ENCODE measurements around the gene WWOX. TPM values are rescaled to one million over a fixed set of nuclear protein-coding genes. Genes with fewer than 3 reads are reported as not detected.

The WWOX gene
- total RNA-seq, 6 experiments from 2014 or later: 0.46 to 3.4 (median 1.3) TPM

- Mint-ChIP-seq H3K4me1 (ENCODE audit: low read depth) (no peaks in the 10 kb centered on the region), H3K9me3 (peaks cover 53% of the 10 kb centered on the region), H3K27ac (no peak overlapping the region), H3K36me3 (ENCODE audit: low read depth) (no peaks in the 10 kb centered on the region; the same call in 1 of the 2 replicates), H3K27me3 (ENCODE audit: insufficient read depth) (peaks cover 2% of the 10 kb centered on the region; the same call in 1 of the 2 replicates), H3K4me3 (no peak overlapping the region)
- no peak for DNase-seq
- no peak for TF ChIP-seq CTCF (IDR thresholded peaks at IDR 0.05)
Measured at GRCh38 chr16:78842950-78843349, 743.5 kb downstream of the WWOX start.

- H3K27ac Mint-ChIP-seq: no peak overlapping the region
- DNase-seq: no peak
- no peaks in the 10 kb centered on the region for H3K4me1 Mint-ChIP-seq (ENCODE audit: low read depth)
- H3K9me3 Mint-ChIP-seq: peaks cover 54% of the 10 kb centered on the region
- no peak for TF ChIP-seq CTCF (IDR thresholded peaks at IDR 0.05)
- no peaks in the 10 kb centered on the region; the same call in 1 of the 2 replicates for H3K36me3 Mint-ChIP-seq (ENCODE audit: low read depth)
- H3K27me3 Mint-ChIP-seq (ENCODE audit: insufficient read depth): peaks cover 2% of the 10 kb centered on the region; the same call in 1 of the 2 replicates
- no peak overlapping the region for H3K4me3 Mint-ChIP-seq
Measured at GRCh38 chr16:78843978-78844377, 744.5 kb downstream of the WWOX start.

GRCh38 chr16:78844682-78845081, 745.2 kb downstream of the WWOX start:
- no peak for TF ChIP-seq CTCF (IDR thresholded peaks at IDR 0.05)
- no peaks in the 10 kb centered on the region for H3K4me1 Mint-ChIP-seq (ENCODE audit: low read depth)
- peaks cover 56% of the 10 kb centered on the region for H3K9me3 Mint-ChIP-seq
- H3K36me3 Mint-ChIP-seq (ENCODE audit: low read depth): no peaks in the 10 kb centered on the region; the same call in 1 of the 2 replicates
- no peak overlapping the region for H3K27ac Mint-ChIP-seq
- no peak overlapping the region for H3K4me3 Mint-ChIP-seq
- no peak for DNase-seq
- peaks cover 3% of the 10 kb centered on the region; the same call in 1 of the 2 replicates for H3K27me3 Mint-ChIP-seq (ENCODE audit: insufficient read depth)

DNA sequence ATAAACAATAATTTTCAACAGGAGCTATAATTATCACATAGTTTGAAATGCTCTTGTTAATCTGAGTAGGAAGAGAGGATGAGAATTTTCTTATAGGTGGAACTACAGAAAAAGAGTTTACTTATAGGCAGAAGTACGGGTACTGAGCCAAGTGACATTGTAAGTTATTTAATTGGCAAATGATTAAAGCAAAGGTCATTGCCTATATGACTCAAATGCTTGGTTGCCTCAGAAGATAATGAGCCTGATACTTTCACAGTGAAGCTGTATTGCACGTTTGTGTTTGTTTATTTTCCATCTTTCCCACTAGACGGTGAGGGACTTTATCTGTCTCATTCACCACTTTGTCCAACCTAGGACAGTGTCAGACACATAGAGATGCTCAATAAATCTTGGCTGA, 751.8 kb downstream of the WWOX start:
- Mint-ChIP-seq H3K36me3 (ENCODE audit: low read depth) (no peaks in the 10 kb centered on the region), H3K4me1 (ENCODE audit: low read depth) (no peaks in the 10 kb centered on the region), H3K9me3 (peaks cover 38% of the 10 kb centered on the region), H3K27ac (no peak overlapping the region), H3K4me3 (no peak overlapping the region), H3K27me3 (ENCODE audit: insufficient read depth) (peaks cover 2% of the 10 kb centered on the region; the same call in 1 of the 2 replicates)
- TF ChIP-seq CTCF (IDR thresholded peaks at IDR 0.05): no peak
- DNase-seq: no peak

DNA sequence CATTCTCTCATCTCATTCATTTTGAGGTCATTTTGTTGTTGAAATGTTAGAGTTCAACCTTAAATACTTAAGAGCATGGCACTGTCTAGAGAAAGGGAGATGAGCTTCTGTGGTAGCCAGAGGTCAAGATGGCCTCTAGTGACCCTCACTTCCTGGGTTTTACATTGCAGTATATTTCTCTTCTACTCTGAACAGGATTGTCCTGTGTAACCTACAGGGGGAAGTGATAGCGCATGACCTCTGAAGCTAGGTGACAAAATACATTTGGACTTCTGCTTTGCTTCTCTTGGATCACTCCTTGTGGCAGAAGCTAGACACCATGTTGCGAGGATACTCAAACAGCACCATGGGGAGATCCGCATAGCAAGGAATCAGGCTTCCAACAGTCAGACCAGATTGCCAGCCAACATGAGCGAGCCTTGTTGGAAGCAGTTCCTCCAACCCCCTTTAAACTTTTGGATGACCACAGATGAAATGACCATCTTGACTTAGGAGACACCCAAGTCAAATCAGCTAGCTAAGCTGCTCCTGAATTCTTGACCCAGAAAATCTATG, 752.7 kb downstream of the WWOX start:
- Mint-ChIP-seq H3K36me3 (ENCODE audit: low read depth) (no peaks in the 10 kb centered on the region), H3K27ac (no peak overlapping the region), H3K9me3 (peaks cover 38% of the 10 kb centered on the region), H3K4me3 (no peak overlapping the region), H3K4me1 (ENCODE audit: low read depth) (no peaks in the 10 kb centered on the region), H3K27me3 (ENCODE audit: insufficient read depth) (peaks cover 2% of the 10 kb centered on the region; the same call in 1 of the 2 replicates)
- no peak for DNase-seq
- no peak for TF ChIP-seq CTCF (IDR thresholded peaks at IDR 0.05)
